ENCODE measurements around the gene ZNF850.
A peak's percentile ranks its signal among the peaks of the same experiment; 100 is the strongest.

Gene ZNF850

GRCh38 chr19:36772311-36773222 lies at the start of gene ZNF850:
Gene ZNF850 (minus strand): TSS chr19:36772807. CDS start chr19:36762606, 10,201 bp downstream.
- H3K4me3 ChIP-seq (ENCODE audit: low read depth, low read length): peak within 1 kb of the TSS; percentile 98
- H3K79me2 ChIP-seq: no peaks in the 10 kb centered on the region
- peak within 1 kb of the TSS; percentile 85 for H2AFZ ChIP-seq
- H3K4me1 ChIP-seq: no peaks in the 10 kb centered on the region
- H3K4me2 ChIP-seq (ENCODE audit: low read length): peak within 1 kb of the TSS; percentile 100
- peak within 1 kb of the TSS; percentile 73 for H3K27ac ChIP-seq
- no peaks in the 10 kb centered on the region for H3K36me3 ChIP-seq (ENCODE audit: control insufficient read depth, insufficient read depth, low read length)
- H3K9ac ChIP-seq: no peak within 1 kb of the TSS
- H3K9me3 ChIP-seq (ENCODE audit: control insufficient read depth, low read length): no peaks in the 10 kb centered on the region
- TF ChIP-seq CTCF (IDR thresholded peaks at IDR 0.05): no peak
- no peaks in the 10 kb centered on the region for H3K27me3 ChIP-seq (ENCODE audit: control insufficient read depth, insufficient read depth, low read length)

- Histone ChIP-seq H3K9ac (no peak overlapping the region), H3K27me3 (ENCODE audit: control insufficient read depth, insufficient read depth, low read length) (no peaks in the 10 kb centered on the region), H2AFZ (no peak overlapping the region), H3K79me2 (no peaks in the 10 kb centered on the region), H3K9me3 (ENCODE audit: control insufficient read depth, low read length) (peaks cover 24% of the 10 kb centered on the region), H3K4me1 (no peaks in the 10 kb centered on the region), H3K4me3 (ENCODE audit: low read depth, low read length) (no peak overlapping the region), H3K36me3 (ENCODE audit: control insufficient read depth, insufficient read depth, low read length) (peaks cover 51% of the 10 kb centered on the region), H3K27ac (no peak overlapping the region), H3K4me2 (ENCODE audit: low read length) (no peak overlapping the region)
- TF ChIP-seq CTCF (IDR thresholded peaks at IDR 0.05): no peak
Measured at GRCh38 chr19:36821758-36822157, 49.2 kb upstream of the ZNF850 start.

GRCh38 chr19:36819130-36819630 lies 46.6 kb upstream of the ZNF850 start:
- H3K4me1 ChIP-seq: no peaks in the 10 kb centered on the region
- H3K27me3 ChIP-seq (ENCODE audit: control insufficient read depth, insufficient read depth, low read length): no peaks in the 10 kb centered on the region
- H3K9ac ChIP-seq: no peak overlapping the region
- no peak overlapping the region for H3K4me3 ChIP-seq (ENCODE audit: low read depth, low read length)
- no peak overlapping the region for H3K4me2 ChIP-seq (ENCODE audit: low read length)
- peaks cover 71% of the 10 kb centered on the region for H3K36me3 ChIP-seq (ENCODE audit: control insufficient read depth, insufficient read depth, low read length)
- H3K27ac ChIP-seq: no peak overlapping the region
- H3K79me2 ChIP-seq: no peaks in the 10 kb centered on the region
- H2AFZ ChIP-seq: no peak overlapping the region
- no peak for TF ChIP-seq CTCF (IDR thresholded peaks at IDR 0.05)
- peaks cover 27% of the 10 kb centered on the region for H3K9me3 ChIP-seq (ENCODE audit: control insufficient read depth, low read length)

DNA sequence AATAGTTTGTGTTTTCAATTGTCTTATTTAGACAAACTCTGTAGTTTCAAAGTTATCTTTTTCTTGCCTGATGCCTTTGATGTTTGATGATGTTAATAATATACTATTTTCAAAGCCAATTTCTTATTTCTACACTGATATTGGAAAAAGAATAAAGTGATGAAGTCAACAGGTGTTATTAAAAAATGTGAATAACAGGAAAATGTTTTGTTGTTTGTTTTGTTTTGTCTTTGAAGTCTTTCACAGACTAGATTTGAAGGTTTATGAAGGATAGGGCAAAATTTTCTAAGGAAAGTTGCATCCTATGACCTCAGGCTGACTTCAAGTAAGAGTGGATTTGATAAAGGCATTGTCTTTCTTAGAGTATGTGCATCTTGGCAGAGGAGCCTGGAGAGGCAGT lies 34.4 kb upstream of the ZNF850 start:
- Histone ChIP-seq H3K27ac (no peak overlapping the region), H3K4me2 (ENCODE audit: low read length) (no peak overlapping the region), H3K4me1 (no peaks in the 10 kb centered on the region), H3K9ac (no peak overlapping the region), H3K4me3 (ENCODE audit: low read depth, low read length) (no peak overlapping the region), H3K36me3 (ENCODE audit: control insufficient read depth, insufficient read depth, low read length) (no peaks in the 10 kb centered on the region), H3K27me3 (ENCODE audit: control insufficient read depth, insufficient read depth, low read length) (no peaks in the 10 kb centered on the region), H2AFZ (no peak overlapping the region), H3K9me3 (ENCODE audit: control insufficient read depth, low read length) (peaks cover 3% of the 10 kb centered on the region), H3K79me2 (no peaks in the 10 kb centered on the region)
- TF ChIP-seq CTCF (IDR thresholded peaks at IDR 0.05): no peak
